AG09309 (cell line): Measurements from ENCODE around the gene DACT3.
A peak's percentile ranks its signal among the peaks of the same experiment; 100 is the strongest.

Source experiments
- DNase-seq: peaks from one replicate; pipeline ENCODE4 v3.0.0-alpha.2; 2010; ENCODE audit warnings: low read depth
- H3K4me3 ChIP-seq: 2 replicates; pipeline ENCODE4 v1.5.1; 2011; ENCODE audit warnings: mild to moderate bottlenecking, low read depth, low read length, moderate library complexity; ENCODE audit not compliant: control insufficient read depth
- CTCF ChIP-seq: IDR thresholded peaks from 2 replicates; pipeline ENCODE4 v1.5.1; 2011; ENCODE audit warnings: mild to moderate bottlenecking, low read depth, low read length, inconsistent platforms; ENCODE audit not compliant: insufficient read depth, control insufficient read depth; ENCODE audit errors: missing control alignments

DACT3 gene

DNA sequence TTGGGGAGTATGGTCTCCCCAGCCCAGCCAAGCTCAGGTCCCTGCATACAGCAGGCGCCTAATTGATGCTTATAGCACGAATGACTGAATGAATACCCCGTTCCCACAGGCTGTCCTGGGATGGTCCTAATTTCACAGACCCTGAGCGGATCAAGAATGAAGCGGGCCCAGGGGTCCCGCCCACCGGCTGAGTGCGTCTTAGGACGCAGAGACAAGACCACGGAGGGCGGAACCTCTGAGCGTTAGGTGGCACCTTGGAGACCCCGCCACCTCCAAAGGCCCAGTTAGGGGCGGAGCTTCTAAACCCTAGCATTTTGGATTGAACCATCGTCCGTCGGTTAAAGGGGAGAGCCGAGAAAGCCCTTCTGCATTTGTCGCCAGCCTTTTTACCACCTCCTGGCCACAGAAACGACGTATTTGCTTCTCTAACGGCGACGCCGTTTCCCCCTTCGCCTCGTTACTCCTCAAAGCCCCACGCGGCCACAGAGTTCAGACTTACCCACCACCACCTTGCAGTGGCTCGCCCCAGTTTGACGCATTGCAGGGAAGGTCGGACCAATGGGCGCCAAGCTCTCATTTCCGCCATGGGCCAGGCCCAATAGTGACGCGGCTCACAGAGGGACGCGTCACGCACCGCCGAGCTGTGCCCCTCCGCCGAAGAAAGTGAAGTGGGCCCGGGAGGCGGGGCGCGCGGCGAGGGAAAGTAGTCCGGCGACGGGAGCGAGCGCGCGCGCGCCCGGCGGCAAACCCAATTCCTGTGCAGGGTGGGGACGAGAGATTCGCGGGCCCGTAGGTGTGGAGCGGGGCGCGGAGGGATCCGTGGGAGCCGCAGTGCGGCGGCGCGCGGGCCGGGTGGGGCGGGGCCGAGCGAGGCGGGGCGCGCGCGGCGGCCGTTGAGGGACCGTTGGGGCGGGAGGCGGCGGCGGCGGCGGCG, 60.3 kb downstream of the DACT3 start:
- DNase-seq, result peak; percentile 94
- peak overlapping the region; percentile 91 for H3K4me3 ChIP-seq
- TF ChIP-seq CTCF, result no peak

- no peak for TF ChIP-seq CTCF
- DNase-seq, result no peak
- H3K4me3 ChIP-seq, result peak overlapping the region; percentile 91
Observed at GRCh38 chr19:46599716-46600373, 61.1 kb downstream of the DACT3 start.

GRCh38 chr19:46598372-46598917, 62.5 kb downstream of the DACT3 start:
- no peak for DNase-seq
- no peak overlapping the region for H3K4me3 ChIP-seq
- no peak for TF ChIP-seq CTCF
